Endometrial microvascular endothelial cells (primary cell): ENCODE measurements around the gene ASGR1. TPM values are rescaled to one million over a fixed set of nuclear protein-coding genes. Genes with fewer than 3 reads are reported as not detected.
"Not testable (repeated sequence)": the region's sequence is repeated elsewhere in the genome, so short reads cannot be mapped to it uniquely, and the experiment has no call there.

Experiments used
- in situ Hi-C: cut with HindIII; loops from 2 replicates; pipeline ENCODE4 v1.10.0; 2017; ENCODE audit warnings: low sequenced_read_pairs, low pct_unique_long_range_greater_than_20kb; ENCODE audit errors: inconsistent ontology term
- total RNA-seq: library from RNA; depleted of rRNA; stranded (reverse); fragments of >200 nt; gene quantifications from one replicate; pipeline ENCODE4 v1.2.3, GENCODE V29; 2015; ENCODE audit errors: inconsistent ontology term

ASGR1 gene
- total RNA-seq, 1 donor from 2014 or later, result not detected

DNA sequence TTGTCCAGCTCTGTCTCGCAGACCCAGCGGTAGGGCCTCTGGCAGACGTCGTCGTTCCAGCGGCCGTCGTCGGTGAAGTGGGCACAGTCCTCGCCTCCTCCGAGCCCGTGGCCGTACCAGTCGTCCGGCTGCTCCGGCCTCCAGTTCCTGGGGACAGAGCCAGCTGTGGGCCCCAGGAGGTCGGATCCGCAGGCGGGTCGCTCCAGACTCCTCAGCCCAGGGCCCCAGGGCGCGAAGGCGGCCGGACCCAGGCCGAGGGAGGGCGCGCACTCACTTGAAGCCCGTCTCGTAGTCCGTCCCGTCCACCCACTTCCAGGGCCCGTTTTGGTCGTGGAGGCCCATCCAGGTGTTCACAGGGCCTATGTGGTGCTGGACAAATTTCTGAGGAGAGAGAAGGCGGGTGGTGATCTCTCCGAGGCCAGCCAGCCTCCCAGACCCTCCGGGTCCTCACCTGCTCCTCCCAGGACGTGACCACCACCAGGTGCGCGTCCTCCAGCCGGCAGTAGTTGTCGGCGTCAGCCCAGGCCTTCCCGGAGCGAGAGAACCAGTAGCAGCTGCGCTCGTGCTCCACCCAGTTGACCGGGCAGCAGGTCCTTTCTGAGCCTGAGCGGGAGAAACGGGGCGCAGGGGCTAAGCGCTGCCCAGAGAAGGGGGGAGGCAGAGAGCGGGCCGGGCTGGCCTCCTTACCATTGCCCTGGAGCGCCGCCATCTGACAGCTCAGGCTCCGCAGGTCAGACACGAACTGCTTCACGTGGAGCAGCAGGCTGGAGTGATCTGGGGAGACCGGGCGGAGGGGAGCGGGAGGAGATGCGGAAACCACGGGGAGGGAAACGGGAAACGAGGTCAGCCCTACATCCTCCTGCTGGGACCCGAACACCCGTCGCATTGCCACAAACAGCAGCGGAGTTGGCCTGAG is 5.2 kb downstream of the ASGR1 start:
- in situ Hi-C loops, result no loop called here

DNA sequence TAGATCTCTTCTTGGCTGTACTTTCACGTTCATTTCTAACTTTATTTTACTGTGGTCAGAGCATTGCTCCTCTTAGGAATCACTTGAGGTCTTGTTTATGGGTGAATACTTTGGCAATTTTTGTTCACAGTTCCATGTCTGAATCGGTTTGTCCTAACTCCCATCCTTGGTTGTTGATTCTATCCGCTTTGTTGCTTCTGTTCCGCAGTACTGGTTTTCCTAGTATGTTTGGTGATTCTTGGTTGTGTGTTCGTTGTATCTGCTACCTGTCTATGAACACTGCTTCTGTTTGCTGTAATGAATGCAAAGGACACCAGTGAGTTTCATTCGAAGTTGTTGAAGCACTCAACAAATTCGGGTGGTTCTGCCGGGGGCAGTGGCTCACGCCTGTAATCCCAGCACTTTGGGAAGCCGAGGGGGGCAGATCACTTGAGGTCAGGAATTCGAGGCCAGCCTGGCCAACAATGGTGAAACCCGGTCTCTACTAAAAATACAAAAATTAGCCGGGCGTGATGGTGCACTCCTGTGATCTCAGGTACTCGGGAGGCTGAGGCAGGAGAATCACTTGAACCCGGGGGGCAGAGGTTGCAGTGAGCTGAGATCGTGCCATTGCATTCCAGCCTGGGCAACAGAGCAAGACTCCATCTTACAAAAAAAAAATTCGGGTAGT is 6.5 kb downstream of the ASGR1 start:
- in situ Hi-C loops, result not testable (repeated sequence)

DNA sequence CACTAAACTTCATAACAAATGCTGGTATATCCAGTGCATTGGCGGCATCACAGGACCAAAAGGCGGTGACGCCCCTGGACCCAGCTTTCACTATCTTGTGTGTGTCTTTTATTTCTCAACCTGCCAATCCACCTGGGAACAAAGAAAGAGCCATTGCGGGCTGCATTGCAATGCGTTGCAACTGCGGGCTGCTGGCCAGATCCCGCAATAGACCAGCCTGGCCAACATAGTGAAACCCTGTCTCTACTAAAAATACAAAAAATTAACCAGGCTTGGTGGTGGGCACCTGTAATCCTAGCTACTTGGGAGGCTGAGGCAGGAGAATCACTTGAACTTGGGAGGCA is 9.6 kb downstream of the ASGR1 start:
- in situ Hi-C loops, result not testable (repeated sequence)

DNA sequence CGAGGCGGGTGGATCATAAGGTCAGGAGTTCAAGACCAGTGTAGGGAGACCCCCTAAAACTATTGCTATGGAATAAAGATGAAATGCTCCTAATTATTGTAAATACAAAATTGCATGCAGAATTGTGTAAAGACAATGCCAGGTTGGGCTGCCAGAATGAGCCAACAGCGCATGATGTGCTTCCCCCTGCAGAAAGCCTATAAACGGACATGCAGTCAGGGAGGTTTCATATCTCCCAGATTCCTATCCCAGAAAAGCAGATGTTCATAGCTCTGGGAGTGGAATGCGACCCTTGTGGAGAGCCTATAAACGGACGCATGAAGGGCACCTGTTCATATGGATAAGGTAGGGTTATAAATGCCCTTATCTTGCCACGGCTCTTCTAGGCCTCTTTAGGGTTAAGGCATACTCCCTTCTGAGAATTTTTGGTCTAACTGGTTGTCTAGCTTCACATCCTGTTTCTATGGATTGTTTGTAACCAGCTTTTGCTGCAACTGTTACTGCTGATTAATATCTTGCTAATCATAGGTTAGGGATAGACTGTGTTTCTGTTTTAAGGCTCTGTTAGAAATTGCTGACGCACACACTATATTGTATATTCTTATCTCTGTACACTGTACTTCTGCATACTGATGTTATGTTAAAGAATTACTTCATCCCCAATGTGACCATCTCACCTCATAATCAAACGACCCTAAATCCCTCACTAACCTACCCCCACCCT is 10.2 kb downstream of the ASGR1 start:
- in situ Hi-C loops, result not testable (repeated sequence)

DNA sequence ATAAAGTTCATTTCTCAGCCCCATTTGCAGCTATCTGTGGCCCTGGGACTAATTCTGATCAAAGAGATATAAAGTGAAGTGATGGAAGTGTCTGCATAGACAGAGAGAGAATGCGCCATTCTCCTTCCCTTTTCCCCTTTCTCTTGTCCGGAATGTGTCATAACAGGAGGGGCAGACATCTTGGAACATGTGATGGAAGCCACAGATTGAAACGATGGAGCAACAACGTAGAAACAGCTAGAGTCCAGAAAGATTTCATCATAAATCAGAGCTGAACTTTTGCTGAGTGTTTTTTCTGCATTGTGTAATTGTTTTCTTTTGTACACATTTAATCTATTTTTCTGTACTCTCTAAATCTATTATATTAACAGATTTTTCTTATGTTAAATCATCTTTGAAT is 11.3 kb downstream of the ASGR1 start:
- in situ Hi-C loops, result no loop called here

DNA sequence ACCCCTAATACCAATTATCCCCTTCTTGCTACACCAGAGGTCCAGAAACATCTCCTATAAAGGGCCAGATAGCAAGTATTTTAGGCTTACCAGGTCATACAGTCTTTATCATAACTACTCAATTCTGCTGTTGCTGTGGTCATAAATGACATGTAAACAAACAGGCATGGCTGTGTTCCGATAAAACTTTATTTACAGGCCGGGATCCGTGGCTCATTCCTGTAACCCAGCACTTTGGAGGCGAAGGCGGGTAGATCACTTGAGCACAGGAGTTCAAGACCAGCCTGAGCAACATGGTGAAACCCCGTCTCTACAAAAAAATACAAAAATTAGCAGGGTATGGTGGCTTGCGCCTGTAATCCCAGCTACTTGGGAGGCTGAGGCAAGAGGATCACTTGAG is 12.3 kb downstream of the ASGR1 start:
- in situ Hi-C loops, result no loop called here

DNA sequence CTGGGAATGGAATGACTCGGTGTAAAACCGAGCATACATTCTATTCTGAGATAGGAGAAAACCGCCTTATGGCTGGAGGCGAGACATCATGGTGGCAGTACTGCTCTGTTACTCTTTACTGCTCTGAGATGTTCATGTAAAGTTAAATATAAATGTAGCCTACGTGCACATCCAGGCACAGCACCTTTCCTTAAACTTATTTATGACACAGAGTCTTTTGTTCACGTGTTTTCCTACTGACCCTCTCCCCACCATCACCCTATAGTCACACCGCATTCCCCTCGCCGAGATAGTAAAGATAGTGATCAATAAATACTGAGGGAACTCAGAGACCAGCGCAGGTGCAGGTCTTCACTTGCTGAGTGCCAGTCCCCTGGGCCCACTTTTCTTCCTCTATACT is 19.6 kb downstream of the ASGR1 start:
- in situ Hi-C loops, result not testable (repeated sequence)

DNA sequence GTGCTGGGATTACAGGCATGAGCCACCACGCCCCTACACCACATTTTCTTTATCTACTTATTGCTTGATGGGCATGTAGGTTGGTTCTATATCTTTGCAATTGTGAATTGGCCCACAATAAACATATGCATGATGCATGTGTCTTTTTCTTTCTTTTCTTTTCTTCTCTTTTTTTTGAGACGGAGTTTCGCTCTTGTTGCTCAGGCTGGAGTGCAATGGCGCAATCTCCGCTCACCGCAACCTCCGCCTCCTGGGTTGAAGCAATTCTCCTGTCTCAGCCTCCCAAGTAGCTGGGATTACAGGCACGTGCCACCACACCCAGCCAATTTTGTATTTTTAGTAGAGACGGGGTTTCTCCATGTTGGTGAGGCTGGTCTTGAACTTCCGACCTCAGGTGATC is 20.7 kb downstream of the ASGR1 start:
- in situ Hi-C loops, result not testable (repeated sequence)

DNA sequence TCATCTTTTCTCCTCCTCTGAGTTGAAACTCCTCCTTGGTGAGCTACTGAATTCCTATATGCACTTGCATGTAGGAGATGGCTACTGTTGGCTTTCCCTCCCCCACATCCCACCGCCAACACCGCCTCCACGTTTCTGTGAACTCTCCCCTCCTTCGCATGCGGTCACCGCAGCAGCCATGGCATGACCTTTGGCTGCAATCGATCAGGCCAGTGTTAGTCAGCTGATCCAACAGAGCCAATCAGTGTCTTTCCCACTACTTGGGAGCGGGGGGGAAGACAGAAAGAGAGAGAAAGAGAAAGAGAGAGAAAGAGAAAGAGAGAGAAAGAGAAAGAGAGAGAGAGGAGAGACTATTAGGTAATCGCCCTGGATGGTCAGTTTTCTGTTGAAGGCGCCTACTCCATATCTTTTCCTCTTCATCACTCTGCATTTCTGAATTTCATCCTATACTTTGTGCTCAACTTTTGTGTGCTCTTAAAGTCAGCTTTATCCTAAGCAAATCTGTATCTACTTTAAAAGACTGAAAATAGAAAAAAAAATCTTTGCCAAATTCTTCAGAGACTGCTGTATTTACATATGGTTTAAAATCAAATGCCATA is 22.7 kb downstream of the ASGR1 start:
- in situ Hi-C loops, result no loop called here

DNA sequence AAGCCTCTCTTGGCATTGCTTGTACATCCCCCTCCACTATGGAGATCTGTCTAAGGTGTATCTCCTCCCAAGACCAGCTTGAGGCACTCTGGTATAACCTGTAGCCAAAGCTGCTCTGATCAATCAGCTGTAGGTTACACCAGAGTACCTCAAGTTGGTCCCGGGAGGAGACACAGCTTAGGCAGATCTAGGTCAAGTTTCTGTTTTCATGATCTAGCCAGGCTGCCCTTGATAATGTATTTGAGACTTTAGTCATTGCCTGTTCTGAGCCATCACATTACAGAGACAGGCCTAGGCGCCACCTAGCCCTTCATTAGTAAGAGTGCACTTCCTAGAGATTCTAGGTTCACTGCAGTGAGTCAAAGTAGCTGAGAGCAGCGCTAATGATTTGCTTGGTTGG is 31.4 kb downstream of the ASGR1 start:
- in situ Hi-C loops, result no loop called here

DNA sequence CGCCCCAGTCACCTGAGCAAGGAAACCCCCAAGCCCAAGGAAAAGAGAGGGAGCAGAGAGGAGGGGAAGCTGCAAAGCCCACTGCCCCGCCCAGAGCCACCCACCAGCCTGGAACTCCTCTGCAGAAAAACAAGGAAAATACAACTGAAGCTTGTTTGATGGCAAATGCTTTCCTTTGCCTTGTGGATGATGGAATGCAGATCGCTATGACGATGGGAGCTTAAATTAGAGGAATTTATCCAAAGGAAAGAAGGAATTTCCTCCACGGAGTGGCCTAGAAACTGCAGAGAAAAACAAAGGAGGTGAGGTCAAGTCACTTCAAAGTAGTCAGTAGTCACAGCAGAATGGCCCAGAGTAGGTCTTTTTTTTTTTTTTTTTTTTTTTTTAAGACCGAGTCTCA is 33.1 kb downstream of the ASGR1 start:
- in situ Hi-C loops, result no loop called here

DNA sequence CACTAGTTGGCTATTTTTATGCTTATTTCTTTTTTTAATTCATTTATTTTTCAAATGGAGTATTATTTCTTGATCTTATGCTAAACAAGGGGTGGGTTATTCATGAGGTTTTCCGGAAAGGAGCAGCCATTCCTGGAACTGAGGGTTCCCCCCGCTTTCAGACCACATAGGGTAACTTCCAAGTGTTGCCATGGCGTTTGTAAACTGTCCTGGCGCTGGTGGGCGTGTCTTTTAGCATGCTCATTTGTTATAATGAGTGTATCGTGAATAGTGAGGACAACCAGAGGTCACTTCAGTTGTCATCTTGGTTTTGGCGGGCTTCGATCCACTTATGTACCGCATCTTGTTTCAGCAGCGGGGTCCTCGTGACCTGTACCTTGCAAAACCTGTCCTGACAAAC is 35.0 kb downstream of the ASGR1 start:
- in situ Hi-C loops, result no loop called here

DNA sequence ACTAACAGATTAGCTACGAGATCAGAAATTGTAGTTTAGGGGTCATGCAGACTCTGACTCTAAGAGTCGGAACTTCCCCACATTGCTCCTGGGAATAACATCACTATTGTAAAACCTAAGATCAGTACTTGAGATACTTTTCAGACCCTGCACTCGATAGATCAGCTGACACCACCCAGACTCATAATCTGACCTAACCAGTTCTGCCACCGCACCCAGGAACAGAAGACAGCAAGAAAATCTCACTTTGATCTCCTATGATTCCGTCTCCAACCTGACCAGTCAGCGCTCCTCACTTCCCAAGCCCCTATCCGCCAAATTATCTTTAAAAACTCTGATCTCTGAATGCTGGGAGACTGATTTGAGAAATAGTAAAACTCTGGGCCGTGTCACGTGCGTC is 37.3 kb downstream of the ASGR1 start:
- in situ Hi-C loops, result no loop called here

DNA sequence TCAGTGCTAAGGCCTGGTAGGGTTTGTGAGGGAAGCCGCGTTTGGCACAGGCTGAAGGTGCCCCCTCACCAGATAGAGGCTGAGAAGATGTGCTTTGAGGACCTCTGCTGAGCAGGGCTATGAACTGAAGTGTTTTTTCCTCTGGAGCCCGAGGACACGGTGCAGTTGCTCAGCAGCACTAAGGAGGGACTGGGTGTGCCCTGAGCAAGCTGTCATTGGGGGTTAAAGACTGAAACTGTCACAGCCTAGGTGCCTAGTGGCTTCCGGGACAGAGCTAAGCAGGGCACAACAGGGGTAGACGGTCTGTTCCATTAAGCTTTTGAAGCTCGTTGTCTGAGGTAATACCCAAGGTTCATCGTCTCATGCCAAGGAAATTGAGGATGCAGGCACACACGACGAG is 39.8 kb downstream of the ASGR1 start:
- in situ Hi-C loops, result no loop called here

DNA sequence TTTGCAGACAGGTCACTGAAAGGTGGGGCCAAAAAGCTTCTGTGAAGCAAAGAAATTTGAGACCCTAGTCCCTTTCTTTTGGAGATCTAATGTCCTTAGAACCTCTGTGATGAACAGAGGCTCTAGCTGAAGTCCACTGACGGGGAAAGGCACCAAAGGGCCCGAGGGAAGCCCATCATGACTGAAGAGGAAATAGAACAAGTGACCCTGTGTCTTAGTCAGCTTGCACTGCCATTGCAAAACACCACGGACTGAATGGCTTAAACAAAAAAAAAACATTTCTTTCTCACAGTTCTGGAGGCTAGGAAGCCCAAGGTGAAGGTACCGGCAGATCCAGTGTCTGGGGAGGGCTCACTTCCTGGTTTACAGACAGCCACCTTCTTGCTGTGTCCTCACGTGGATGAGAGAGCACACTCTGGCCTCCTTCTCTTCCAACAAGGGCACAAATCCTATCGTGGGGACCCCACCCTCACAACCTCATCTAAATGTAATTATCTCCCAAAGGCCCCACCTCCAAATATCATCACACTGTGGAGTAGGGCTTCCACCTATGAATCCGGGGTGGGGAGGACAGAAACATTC is 40.3 kb downstream of the ASGR1 start:
- in situ Hi-C loops, result no loop called here

DNA sequence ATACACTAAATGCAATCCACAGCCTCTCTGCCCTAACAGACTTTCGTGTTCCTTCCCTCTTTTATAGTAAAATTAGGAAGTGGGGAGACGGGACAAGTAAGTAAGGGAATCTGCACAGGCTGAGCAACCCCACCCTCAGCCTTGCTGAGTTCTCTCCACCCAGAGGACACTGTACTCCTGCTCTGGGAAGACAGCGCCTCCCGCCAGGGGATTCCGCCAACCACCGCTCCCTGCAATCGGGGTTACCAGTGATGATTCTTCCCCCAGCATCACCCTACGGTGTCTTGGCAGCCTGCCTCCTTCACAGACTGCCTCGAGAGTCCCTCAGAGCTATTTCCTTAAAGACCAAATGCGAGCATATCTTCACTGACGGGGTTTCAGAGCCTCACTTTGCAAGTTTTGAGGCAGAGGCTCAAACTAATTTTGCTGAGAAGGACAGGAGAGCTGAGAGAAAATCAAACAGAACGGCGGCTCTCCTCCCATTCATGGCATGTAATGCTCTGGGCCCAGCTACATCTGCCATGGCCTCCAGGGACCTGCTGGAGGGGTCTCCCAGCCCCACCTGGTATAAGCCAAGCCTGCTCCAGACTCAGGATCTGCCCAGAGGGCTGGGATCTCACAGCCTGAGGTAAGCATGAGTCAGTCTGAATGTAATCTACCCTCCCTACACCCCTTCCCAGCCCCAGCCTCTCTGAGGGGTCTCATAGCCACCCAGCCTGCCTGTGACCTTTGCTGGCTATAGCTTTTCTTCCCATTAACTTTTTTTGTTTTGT is 41.8 kb downstream of the ASGR1 start:
- in situ Hi-C loops, result no loop called here

DNA sequence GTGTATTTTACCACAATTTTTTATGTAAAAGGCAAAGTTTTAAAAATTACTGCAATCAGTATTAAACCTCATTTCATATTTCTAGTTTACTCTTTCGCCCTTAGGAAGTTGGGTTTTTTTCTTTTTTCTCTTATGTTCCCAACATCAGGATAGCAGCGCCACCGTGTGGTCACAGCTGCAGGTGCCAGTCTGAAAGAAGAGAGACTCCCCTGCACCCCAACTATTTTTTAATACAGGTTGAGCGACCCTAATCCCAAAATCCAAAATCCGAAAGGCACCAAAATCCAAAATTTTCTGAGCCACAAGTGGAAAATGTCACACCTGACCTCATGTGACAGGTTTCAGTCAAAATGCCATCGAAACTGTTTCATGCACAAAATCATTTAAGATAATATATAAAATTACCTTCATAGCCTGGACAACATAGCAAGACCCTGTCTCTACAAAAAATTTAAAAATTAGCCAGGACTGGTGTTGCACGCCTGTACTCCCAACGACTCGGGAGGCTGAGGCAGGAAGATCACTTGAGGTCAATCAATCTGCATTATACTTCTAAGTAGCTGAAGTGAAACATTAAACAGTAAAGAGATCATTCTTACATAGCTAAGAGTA is 42.8 kb downstream of the ASGR1 start:
- in situ Hi-C loops, result no loop called here

DNA sequence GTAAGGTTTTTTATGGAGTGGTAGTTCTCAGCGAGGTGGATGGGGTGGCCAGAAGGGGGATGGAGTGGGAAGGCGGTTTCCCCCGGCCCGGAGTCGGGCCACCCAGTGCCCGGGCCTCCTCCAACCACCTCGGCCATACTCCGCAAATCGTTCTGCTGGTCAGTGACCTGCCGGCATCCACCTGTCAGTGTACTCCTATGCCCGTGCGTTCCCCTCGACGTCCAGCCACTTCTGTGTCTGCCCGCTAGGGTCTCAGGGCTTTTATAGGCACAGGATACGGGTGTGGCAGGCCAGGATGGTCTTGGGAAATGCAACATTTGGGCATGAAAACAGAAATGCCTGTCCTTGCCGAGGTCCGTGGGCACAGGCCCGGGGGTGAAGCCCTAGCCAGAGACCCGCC is 45.3 kb downstream of the ASGR1 start:
- in situ Hi-C loops, result no loop called here
